GM23338 (cell line): ENCODE data around the gene FHAD1. TPM values are rescaled to one million over a fixed set of nuclear protein-coding genes. Genes with fewer than 3 reads are reported as not detected.

ENCODE experiments used
- ATAC-seq: fragments of 200-7000 bp; cut with Tn5 transposase; 3 replicates; pipeline ENCODE4 v1.9.1; 2020
- DNase-seq: peaks from one replicate; pipeline ENCODE4 v3.0.0-alpha.2; 2015; ENCODE audit warnings: low spot score
- H2AFZ ChIP-seq: fragments of 200-600 bp; sonication (generic); 2 replicates; pipeline ENCODE4 v1.8.0; 2016; ENCODE audit warnings: antibody characterized with exemption, mild to moderate bottlenecking, moderate library complexity
- H3F3A ChIP-seq: fragments of 200-600 bp; sonication (generic); replicated peaks from 2 replicates; pipeline ENCODE4 v1.8.0; 2017; ENCODE audit warnings: antibody characterized with exemption, mixed run types, low read depth
- H3K27ac ChIP-seq: fragments of 200-600 bp; sonication (generic); 2 replicates; pipeline ENCODE4 v1.6.1; 2016; ENCODE audit warnings: low read depth
- H3K27me3 ChIP-seq: fragments of 200-600 bp; sonication (generic); 2 replicates; pipeline ENCODE4 v1.8.0; 2016; ENCODE audit warnings: mild to moderate bottlenecking, mixed run types, moderate library complexity; ENCODE audit not compliant: insufficient read depth
- H3K36me3 ChIP-seq: fragments of 200-600 bp; sonication (generic); 2 replicates; pipeline ENCODE4 v1.8.0; 2016; ENCODE audit warnings: mild to moderate bottlenecking; ENCODE audit not compliant: insufficient read depth
- H3K4me1 ChIP-seq: fragments of 200-600 bp; sonication (generic); 2 replicates; pipeline ENCODE4 v1.8.0; 2016; ENCODE audit warnings: mild to moderate bottlenecking, moderate library complexity; ENCODE audit not compliant: insufficient read depth
- H3K4me2 ChIP-seq: fragments of 200-600 bp; sonication (generic); 2 replicates; pipeline ENCODE4 v1.7.1; 2017; ENCODE audit warnings: mixed run types
- H3K4me3 ChIP-seq: fragments of 200-600 bp; sonication (generic); 2 replicates; pipeline ENCODE4 v1.6.1; 2016; ENCODE audit warnings: mixed run types
- H3K79me2 ChIP-seq: fragments of 200-600 bp; sonication (generic); replicated peaks from 2 replicates; pipeline ENCODE4 v1.8.0; 2017; ENCODE audit warnings: mild to moderate bottlenecking; ENCODE audit not compliant: insufficient read depth
- H3K9me2 ChIP-seq: fragments of 200-600 bp; sonication (generic); 2 replicates; pipeline ENCODE4 v1.8.0; 2017; ENCODE audit not compliant: insufficient read depth
- H4K20me1 ChIP-seq: fragments of 200-600 bp; sonication (generic); replicated peaks from 2 replicates; pipeline ENCODE4 v1.8.0; 2017; ENCODE audit warnings: mild to moderate bottlenecking; ENCODE audit not compliant: insufficient read depth
- H3K27ac Mint-ChIP-seq: 2 replicates; pipeline ENCODE4 v1.8.0; 2020; ENCODE audit warnings: inconsistent platforms, mild to moderate bottlenecking, moderate library complexity, mixed read lengths
- H3K27me3 Mint-ChIP-seq: 3 replicates; pipeline ENCODE4 v1.8.0; 2022; ENCODE audit warnings: low read depth, mild to moderate bottlenecking, moderate library complexity, mixed read lengths, inconsistent platforms; ENCODE audit not compliant: insufficient read depth, poor library complexity
- H3K36me3 Mint-ChIP-seq: 3 replicates; pipeline ENCODE4 v1.8.0; 2021; ENCODE audit warnings: low read depth, mild to moderate bottlenecking, inconsistent platforms, moderate library complexity, mixed read lengths
- H3K4me1 Mint-ChIP-seq: 3 replicates; pipeline ENCODE4 v1.8.0; 2020; ENCODE audit warnings: mild to moderate bottlenecking, inconsistent platforms, mixed read lengths
- H3K4me3 Mint-ChIP-seq: 3 replicates; pipeline ENCODE4 v1.8.0; 2021; ENCODE audit warnings: moderate library complexity, mild to moderate bottlenecking, inconsistent platforms, mixed read lengths
- H3K9me3 Mint-ChIP-seq: 3 replicates; pipeline ENCODE4 v1.8.0; 2020; ENCODE audit warnings: moderate library complexity, mild to moderate bottlenecking, inconsistent platforms, mixed read lengths
- CREB1 ChIP-seq: fragments of 250-450 bp; sonication (Bioruptor Pico); IDR thresholded peaks from 2 replicates; pipeline ENCODE4 v1.5.0; 2020; ENCODE audit warnings: low read depth, mild to moderate bottlenecking, moderate library complexity
- CTCF ChIP-seq, 2 experiments: fragments of 200-600 bp in 1 of 2; sonication (generic) in 1 of 2; conservative IDR thresholded peaks; 2 replicates each; pipeline versions ENCODE4 v1.5.1 to v1.6.1; 2016 to 2017; ENCODE audit warnings: antibody characterized with exemption in 2 of 2, low read depth in 2 of 2, mild to moderate bottlenecking in 2 of 2, moderate library complexity in 1 of 2
- ETS1 ChIP-seq: IDR thresholded peaks from 2 replicates; pipeline ENCODE4 v1.6.1; 2016; ENCODE audit warnings: antibody characterized with exemption
- EZH2phosphoT487 ChIP-seq: fragments of 200-600 bp; sonication (generic); IDR thresholded peaks from one replicate; pipeline ENCODE4 v1.8.1; 2018; ENCODE audit warnings: antibody characterized with exemption; ENCODE audit not compliant: unreplicated experiment
- JUNB ChIP-seq: IDR thresholded peaks from one replicate; pipeline ENCODE4 v1.6.1; 2016; ENCODE audit warnings: antibody characterized with exemption; ENCODE audit not compliant: unreplicated experiment
- NANOG ChIP-seq: IDR thresholded peaks from 2 replicates; pipeline ENCODE4 v1.6.1; 2016; ENCODE audit warnings: antibody characterized with exemption, borderline replicate concordance
- REST ChIP-seq: IDR thresholded peaks from one replicate; pipeline ENCODE4 v1.6.1; 2018; ENCODE audit warnings: antibody characterized with exemption; ENCODE audit not compliant: unreplicated experiment
- STAT1 ChIP-seq: IDR thresholded peaks from one replicate; pipeline ENCODE4 v1.6.1; 2016; ENCODE audit warnings: antibody characterized with exemption; ENCODE audit not compliant: unreplicated experiment
- ZNF114 ChIP-seq: fragments of 250-450 bp; sonication (Bioruptor Pico); IDR thresholded peaks from 2 replicates; pipeline ENCODE4 v1.5.0; 2020; ENCODE audit warnings: mild to moderate bottlenecking, moderate library complexity
- polyA plus RNA-seq: library from polyadenylated mRNA; unstranded; fragments of >200 nt; fragmentation: Nextera tagmentation; extraction: Ambion mirVana; gene quantifications from 2 replicates; pipeline ENCODE4 v1.2.1, GENCODE V29; 2016
- total RNA-seq: library from RNA; depleted of rRNA; stranded (reverse); fragments of >200 nt; shearing (Covaris generic); gene quantifications from 2 replicates; pipeline ENCODE4 v1.2.3, GENCODE V29; 2014

FHAD1 gene
- total and polyA plus RNA-seq, 2 experiments from 2014 or later = 1.8 to 3.3 TPM

- no peak for TF ChIP-seq JUNB
- TF ChIP-seq STAT1 = no peak
- TF ChIP-seq NANOG = no peak
- no peak for TF ChIP-seq ZNF114 (CRISPR knock-in tag)
- TF ChIP-seq EZH2phosphoT487 = no peak
- TF ChIP-seq ETS1 = no peak
These were observed 5.1 kb downstream of the FHAD1 start (continued) for GRCh38 chr1:15251857-15252835.

GRCh38 chr1:15254559-15254958 lies 7.5 kb downstream of the FHAD1 start:
- H2AFZ ChIP-seq = no peak overlapping the region
- no peak for TF ChIP-seq CTCF (conservative IDR thresholded peaks at IDR 0.05; ENCODE audit: low read depth in 2 of 2)
- no peak for TF ChIP-seq JUNB
- no peak for TF ChIP-seq ETS1
- no peak for TF ChIP-seq CREB1 (CRISPR knock-in tag)
- no peak for TF ChIP-seq NANOG
- TF ChIP-seq REST = no peak

More at GRCh38 chr1:15254559-15254958, 7.5 kb downstream of the FHAD1 start:
- no peaks in the 10 kb centered on the region for H4K20me1 ChIP-seq
- Mint-ChIP-seq H3K27ac (no peak overlapping the region), H3K9me3 (no peaks in the 10 kb centered on the region), H3K27me3 (peaks cover 3% of the 10 kb centered on the region), H3K4me3 (no peak overlapping the region), H3K36me3 (no peaks in the 10 kb centered on the region), H3K4me1 (peaks cover 7% of the 10 kb centered on the region)
- DNase-seq (no peak), ATAC-seq (no peak)
- no peaks in the 10 kb centered on the region for H3K79me2 ChIP-seq
- H3K9me2 ChIP-seq = no peaks in the 10 kb centered on the region
- H3K4me3 ChIP-seq = no peak overlapping the region
- H3K27me3 ChIP-seq = no peaks in the 10 kb centered on the region
- no peak overlapping the region for H3K4me2 ChIP-seq
- H3K4me1 ChIP-seq = no peaks in the 10 kb centered on the region
- H3K27ac ChIP-seq = no peak overlapping the region
- no peaks in the 10 kb centered on the region for H3K36me3 ChIP-seq
- no peaks in the 10 kb centered on the region for H3F3A ChIP-seq
